Measurements from ENCODE around the gene C11orf42. TPM values are rescaled to one million over a fixed set of nuclear protein-coding genes. Genes with fewer than 3 reads are reported as not detected.
"Not testable (repeated sequence)": the region's sequence is repeated elsewhere in the genome, so short reads cannot be mapped to it uniquely, and the experiment has no call there.

C11orf42 gene
- total RNA-seq, 1 experiment from 2014 or later: not detected

GRCh38 chr11:6248248-6248647 is 42.9 kb downstream of the C11orf42 start:
- in situ Hi-C loops (cut with HindIII; ENCODE audit: low pct_unique_long_range_greater_than_20kb, low sequenced_read_pairs): no loop called here
- no peak for DNase-seq (ENCODE audit: low read depth)

- DNase-seq (ENCODE audit: low read depth); in situ Hi-C loops (cut with HindIII; ENCODE audit: low pct_unique_long_range_greater_than_20kb, low sequenced_read_pairs): not testable (repeated sequence)
Observed at GRCh38 chr11:6248897-6249296, 43.5 kb downstream of the C11orf42 start.

- peak; percentile 26 for DNase-seq (ENCODE audit: low read depth)
- in situ Hi-C loops (cut with HindIII; ENCODE audit: low pct_unique_long_range_greater_than_20kb, low sequenced_read_pairs): no loop called here
Observed at GRCh38 chr11:6249770-6250555, 44.6 kb downstream of the C11orf42 start.

GRCh38 chr11:6251120-6251733 is 45.9 kb downstream of the C11orf42 start:
- peak; percentile 42 for DNase-seq (ENCODE audit: low read depth)
- in situ Hi-C loops (cut with HindIII; ENCODE audit: low pct_unique_long_range_greater_than_20kb, low sequenced_read_pairs): no loop called here

- DNase-seq (ENCODE audit: low read depth): no peak
- in situ Hi-C loops (cut with HindIII; ENCODE audit: low pct_unique_long_range_greater_than_20kb, low sequenced_read_pairs): no loop called here
Observed at GRCh38 chr11:6251990-6252473, 46.7 kb downstream of the C11orf42 start.

GRCh38 chr11:6253197-6253596 is 47.8 kb downstream of the C11orf42 start:
- in situ Hi-C loops (cut with HindIII; ENCODE audit: low pct_unique_long_range_greater_than_20kb, low sequenced_read_pairs): no loop called here
- DNase-seq (ENCODE audit: low read depth): no peak

- in situ Hi-C loops (cut with HindIII; ENCODE audit: low pct_unique_long_range_greater_than_20kb, low sequenced_read_pairs): no loop called here
- DNase-seq (ENCODE audit: low read depth): no peak
Observed at GRCh38 chr11:6258141-6258540, 52.8 kb downstream of the C11orf42 start.

- DNase-seq (ENCODE audit: low read depth): no peak
- in situ Hi-C loops (cut with HindIII; ENCODE audit: low pct_unique_long_range_greater_than_20kb, low sequenced_read_pairs): no loop called here
Observed at GRCh38 chr11:6258571-6259081, 53.3 kb downstream of the C11orf42 start.

GRCh38 chr11:6260207-6260726 is 54.9 kb downstream of the C11orf42 start:
- in situ Hi-C loops (cut with HindIII; ENCODE audit: low pct_unique_long_range_greater_than_20kb, low sequenced_read_pairs): no loop called here
- DNase-seq (ENCODE audit: low read depth): no peak

Other genes starting within 250 kb of the C11orf42 start
- gene OR56A5, start 237.1 kb upstream of the C11orf42 start, total RNA-seq (2014; rRNA removed; shearing (Covaris generic); ENCODE audit: low replicate concordance): not detected in 2 replicates
- gene OR52L1, start 218.6 kb upstream of the C11orf42 start, total RNA-seq (2014; rRNA removed; shearing (Covaris generic); ENCODE audit: low replicate concordance): not detected in 2 replicates
- gene OR56A4, start 198.6 kb upstream of the C11orf42 start, total RNA-seq (2014; rRNA removed; shearing (Covaris generic); ENCODE audit: low replicate concordance): not detected in 2 replicates
- not detected in 2 replicates for gene OR56A1, start 174.8 kb upstream of the C11orf42 start, total RNA-seq (2014; rRNA removed; shearing (Covaris generic); ENCODE audit: low replicate concordance)
- gene OR56B4, start 97.9 kb upstream of the C11orf42 start, total RNA-seq (2014; rRNA removed; shearing (Covaris generic); ENCODE audit: low replicate concordance): not detected in 2 replicates
- not detected in 2 replicates for gene OR52B2, start 35.2 kb upstream of the C11orf42 start, total RNA-seq (2014; rRNA removed; shearing (Covaris generic); ENCODE audit: low replicate concordance)
- not detected in 2 replicates for gene OR52W1, start 6.3 kb upstream of the C11orf42 start, total RNA-seq (2014; rRNA removed; shearing (Covaris generic); ENCODE audit: low replicate concordance)
- 10.9 and 14.0 TPM in 2 replicates for gene FHIP1B, start 29.1 kb downstream of the C11orf42 start, total RNA-seq (2014; rRNA removed; shearing (Covaris generic); ENCODE audit: low replicate concordance)
- not detected in 2 replicates for gene CNGA4, start 33.5 kb downstream of the C11orf42 start, total RNA-seq (2014; rRNA removed; shearing (Covaris generic); ENCODE audit: low replicate concordance)
- gene CCKBR, start 54.3 kb downstream of the C11orf42 start, total RNA-seq (2014; rRNA removed; shearing (Covaris generic); ENCODE audit: low replicate concordance): not detected in 2 replicates
- gene CAVIN3, start 114.9 kb downstream of the C11orf42 start, total RNA-seq (2014; rRNA removed; shearing (Covaris generic); ENCODE audit: low replicate concordance): 278 and 342 TPM in 2 replicates
- gene SMPD1, start 184.9 kb downstream of the C11orf42 start, total RNA-seq (2014; rRNA removed; shearing (Covaris generic); ENCODE audit: low replicate concordance): 13.0 and 14.9 TPM in 2 replicates
- 9.2 and 19.4 TPM in 2 replicates for gene APBB1, start 213.5 kb downstream of the C11orf42 start, total RNA-seq (2014; rRNA removed; shearing (Covaris generic); ENCODE audit: low replicate concordance)
- gene HPX, start 235.4 kb downstream of the C11orf42 start, total RNA-seq (2014; rRNA removed; shearing (Covaris generic); ENCODE audit: low replicate concordance): 9.0 TPM in 1 of 2 replicates, not detected in the other

All from Caki2 (cell line).